Measurements from ENCODE around the gene ST8SIA2.

- no peak for TF ChIP-seq CTCF (IDR thresholded peaks at IDR 0.05; ENCODE audit: poor library complexity)
- TF ChIP-seq EZH2phosphoT487 (IDR thresholded peaks at IDR 0.05; ENCODE audit: low read depth, severe bottlenecking, unreplicated experiment), result no peak
Measured at GRCh38 chr15:92444631-92445030, 51.0 kb downstream of the ST8SIA2 start.

Measured in hepatocyte (in vitro differentiated cells).